Measurements from ENCODE around the gene CTNNA2. TPM values are rescaled to one million over a fixed set of nuclear protein-coding genes. Genes with fewer than 3 reads are reported as not detected.

Gene CTNNA2
- total RNA-seq, 4 donors from 2014 or later, result 0.40 to 1.7 (median 1.5) TPM; not detected in 1

DNA sequence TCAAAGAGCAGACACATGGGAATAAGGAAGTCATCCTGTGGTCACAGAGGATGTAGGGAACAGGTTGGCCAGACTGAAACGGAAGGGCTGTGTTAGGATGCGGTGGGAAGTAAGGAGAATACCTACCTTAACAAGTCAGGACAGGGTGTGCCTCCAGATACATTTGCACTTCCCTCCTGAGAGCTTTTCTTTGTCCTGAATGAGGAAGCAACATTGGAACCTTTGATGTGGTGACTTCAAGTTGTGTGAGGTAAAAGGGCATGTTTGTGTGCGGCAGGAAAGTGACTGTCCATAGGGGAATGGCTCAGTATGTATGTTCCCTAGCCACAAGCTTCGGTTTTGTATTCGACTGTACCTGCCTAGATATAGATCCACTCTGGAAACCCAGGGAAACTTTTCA, 816.6 kb downstream of the CTNNA2 start:
- in situ Hi-C loops (cut with MboI; ENCODE audit: low pct_ligation_motif_present in 1 of 4, low pct_unique_long_range_greater_than_20kb in 1 of 4, low sequenced_read_pairs in 3 of 4), result no loop called here
- Histone ChIP-seq H3K9me3 (no peaks in the 10 kb centered on the region), H3K27me3 (peaks cover 9% of the 10 kb centered on the region), H3K27ac (no peak overlapping the region), H3K4me1 (no peaks in the 10 kb centered on the region), H3K4me3 (no peak overlapping the region), H3K36me3 (no peaks in the 10 kb centered on the region)
- WGBS, 2 donors (ENCODE audit: low coverage in 1 of 2), result 34 to 42% methylated on average over 2 to 5 of the region's 5 CpGs
- DNase-seq, result no peak
- intact Hi-C loops (cut with DNase I; ENCODE audit: low total_unique reads), result no loop called here
- TF ChIP-seq, protein P1, sequence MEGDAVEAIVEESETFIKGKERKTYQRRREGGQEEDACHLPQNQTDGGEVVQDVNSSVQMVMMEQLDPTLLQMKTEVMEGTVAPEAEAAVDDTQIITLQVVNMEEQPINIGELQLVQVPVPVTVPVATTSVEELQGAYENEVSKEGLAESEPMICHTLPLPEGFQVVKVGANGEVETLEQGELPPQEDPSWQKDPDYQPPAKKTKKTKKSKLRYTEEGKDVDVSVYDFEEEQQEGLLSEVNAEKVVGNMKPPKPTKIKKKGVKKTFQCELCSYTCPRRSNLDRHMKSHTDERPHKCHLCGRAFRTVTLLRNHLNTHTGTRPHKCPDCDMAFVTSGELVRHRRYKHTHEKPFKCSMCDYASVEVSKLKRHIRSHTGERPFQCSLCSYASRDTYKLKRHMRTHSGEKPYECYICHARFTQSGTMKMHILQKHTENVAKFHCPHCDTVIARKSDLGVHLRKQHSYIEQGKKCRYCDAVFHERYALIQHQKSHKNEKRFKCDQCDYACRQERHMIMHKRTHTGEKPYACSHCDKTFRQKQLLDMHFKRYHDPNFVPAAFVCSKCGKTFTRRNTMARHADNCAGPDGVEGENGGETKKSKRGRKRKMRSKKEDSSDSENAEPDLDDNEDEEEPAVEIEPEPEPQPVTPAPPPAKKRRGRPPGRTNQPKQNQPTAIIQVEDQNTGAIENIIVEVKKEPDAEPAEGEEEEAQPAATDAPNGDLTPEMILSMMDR (IDR thresholded peaks at IDR 0.05), result no peak
- no peak for TF ChIP-seq EP300 (IDR thresholded peaks at IDR 0.05; ENCODE audit: low read depth)
- no peak for TF ChIP-seq POLR2AphosphoS5 (IDR thresholded peaks at IDR 0.05)
- no peak for TF ChIP-seq POLR2A (IDR thresholded peaks at IDR 0.05)

DNA sequence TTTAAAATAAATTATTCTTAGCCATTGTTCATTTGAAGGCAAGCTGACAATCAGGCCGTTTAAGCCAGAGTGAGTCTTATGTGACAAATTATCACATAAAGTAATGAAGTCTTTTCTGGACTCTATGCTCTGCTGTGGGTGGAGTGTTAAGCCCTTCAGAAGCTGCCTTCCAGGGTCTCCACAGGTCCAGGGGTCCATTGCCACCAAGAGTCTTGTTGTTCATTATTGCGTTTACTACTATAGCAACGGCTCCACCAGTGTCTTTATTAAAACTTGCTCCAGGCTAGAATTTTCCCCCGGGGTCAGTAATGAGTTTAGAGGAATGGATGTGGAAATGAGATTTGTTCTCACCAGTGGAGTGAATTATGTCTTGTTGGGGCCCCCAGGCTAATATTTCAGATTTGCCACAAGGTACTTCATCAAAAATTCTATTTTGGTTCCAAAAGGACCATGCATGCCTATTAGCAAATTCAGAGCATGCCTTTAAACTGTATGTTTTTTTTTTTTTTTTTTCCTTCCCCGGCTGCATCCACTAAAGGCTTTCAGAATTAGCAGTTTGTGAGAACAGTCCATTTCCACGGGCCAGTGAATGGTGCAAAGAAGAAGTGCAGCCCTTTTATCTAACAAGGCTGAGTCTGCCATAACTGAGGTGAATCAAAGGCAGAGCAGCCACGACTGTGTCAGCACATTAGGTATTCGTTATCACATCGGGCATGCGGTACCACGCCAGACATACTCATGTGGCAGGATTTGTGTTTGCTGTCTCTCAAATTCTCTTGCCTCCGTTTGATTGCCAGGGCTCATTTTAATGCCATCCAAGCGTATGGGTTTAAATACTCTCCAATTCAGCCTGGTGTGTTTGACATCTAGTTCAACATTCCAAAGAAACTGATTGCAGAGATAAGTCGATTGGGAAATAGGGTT, 817.9 kb downstream of the CTNNA2 start:
- no peaks in the 10 kb centered on the region for H3K4me1 ChIP-seq
- H3K36me3 ChIP-seq, result no peaks in the 10 kb centered on the region
- TF ChIP-seq EP300 (IDR thresholded peaks at IDR 0.05; ENCODE audit: low read depth), result no peak
- no peak for TF ChIP-seq POLR2A (IDR thresholded peaks at IDR 0.05)
- TF ChIP-seq, protein P1 (IDR thresholded peaks at IDR 0.05), result no peak
- no peak for TF ChIP-seq POLR2AphosphoS5 (IDR thresholded peaks at IDR 0.05)
- H3K27ac ChIP-seq, result no peak overlapping the region
- no peaks in the 10 kb centered on the region for H3K27me3 ChIP-seq
- 82 to 84% methylated on average over 8 to 14 of the region's 14 CpGs for WGBS, 2 donors (ENCODE audit: low coverage in 1 of 2)
- in situ Hi-C loops (cut with MboI; ENCODE audit: low pct_ligation_motif_present in 1 of 4, low pct_unique_long_range_greater_than_20kb in 1 of 4, low sequenced_read_pairs in 3 of 4), result no loop called here
- DNase-seq, result no peak
- H3K4me3 ChIP-seq, result no peak overlapping the region
- intact Hi-C loops (cut with DNase I; ENCODE audit: low total_unique reads), result no loop called here
- H3K9me3 ChIP-seq, result no peaks in the 10 kb centered on the region

- Histone ChIP-seq H3K27me3 (no peaks in the 10 kb centered on the region), H3K27ac (no peak overlapping the region), H3K4me3 (no peak overlapping the region), H3K36me3 (no peaks in the 10 kb centered on the region), H3K4me1 (no peaks in the 10 kb centered on the region), H3K9me3 (no peaks in the 10 kb centered on the region)
- no peak for DNase-seq
- TF ChIP-seq POLR2A (IDR thresholded peaks at IDR 0.05), result no peak
- TF ChIP-seq POLR2AphosphoS5 (IDR thresholded peaks at IDR 0.05), result no peak
- TF ChIP-seq EP300 (IDR thresholded peaks at IDR 0.05; ENCODE audit: low read depth), result no peak
- TF ChIP-seq, protein P1 (IDR thresholded peaks at IDR 0.05), result no peak
- in situ Hi-C loops (cut with MboI; ENCODE audit: low pct_ligation_motif_present in 1 of 4, low pct_unique_long_range_greater_than_20kb in 1 of 4, low sequenced_read_pairs in 3 of 4), result no loop called here
- intact Hi-C loops (cut with DNase I; ENCODE audit: low total_unique reads), result no loop called here
- WGBS, 2 donors (ENCODE audit: low coverage in 1 of 2), result 78 to 89% methylated on average over 3 to 5 of the region's 5 CpGs
These were observed 821.0 kb downstream of the CTNNA2 start for GRCh38 chr2:80333886-80334285.

DNA sequence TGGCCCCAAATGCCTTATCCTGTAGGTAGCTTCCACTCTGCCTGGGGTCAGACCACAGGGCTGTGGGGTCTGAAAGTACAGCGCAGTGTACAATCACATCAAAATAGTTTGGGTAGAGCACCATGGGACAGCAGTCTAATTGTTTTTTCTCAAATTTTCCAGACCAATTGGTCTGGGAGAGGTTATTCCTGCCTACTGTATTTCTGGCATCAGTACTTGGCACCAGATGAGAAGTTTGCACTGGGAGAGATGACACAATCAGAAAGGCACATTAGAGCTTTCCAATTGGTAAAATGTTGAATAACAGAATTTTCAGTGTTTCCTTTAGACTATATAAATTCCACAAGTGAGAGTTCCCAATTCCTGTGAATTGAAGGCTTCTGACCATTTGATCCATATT, 822.6 kb downstream of the CTNNA2 start:
- in situ Hi-C loops (cut with MboI; ENCODE audit: low pct_ligation_motif_present in 1 of 4, low pct_unique_long_range_greater_than_20kb in 1 of 4, low sequenced_read_pairs in 3 of 4) (no loop called here), intact Hi-C loops (cut with DNase I; ENCODE audit: low total_unique reads) (no loop called here)
- no peaks in the 10 kb centered on the region for H3K9me3 ChIP-seq
- no peaks in the 10 kb centered on the region for H3K27me3 ChIP-seq
- TF ChIP-seq POLR2A (IDR thresholded peaks at IDR 0.05), result no peak
- no peak for TF ChIP-seq EP300 (IDR thresholded peaks at IDR 0.05; ENCODE audit: low read depth)
- TF ChIP-seq POLR2AphosphoS5 (IDR thresholded peaks at IDR 0.05), result no peak
- TF ChIP-seq, protein P1 (IDR thresholded peaks at IDR 0.05), result no peak
- WGBS, 2 donors (ENCODE audit: low coverage in 1 of 2), result 96 to 100% methylated on average over 1 of the region's 1 CpG
- no peak for DNase-seq
- H3K4me1 ChIP-seq, result no peaks in the 10 kb centered on the region
- H3K36me3 ChIP-seq, result no peaks in the 10 kb centered on the region
- H3K4me3 ChIP-seq, result no peak overlapping the region
- H3K27ac ChIP-seq, result no peak overlapping the region

Measured in transverse colon (tissue), 4 donors.